Measurements from ENCODE around the gene SPTLC2.

DNA sequence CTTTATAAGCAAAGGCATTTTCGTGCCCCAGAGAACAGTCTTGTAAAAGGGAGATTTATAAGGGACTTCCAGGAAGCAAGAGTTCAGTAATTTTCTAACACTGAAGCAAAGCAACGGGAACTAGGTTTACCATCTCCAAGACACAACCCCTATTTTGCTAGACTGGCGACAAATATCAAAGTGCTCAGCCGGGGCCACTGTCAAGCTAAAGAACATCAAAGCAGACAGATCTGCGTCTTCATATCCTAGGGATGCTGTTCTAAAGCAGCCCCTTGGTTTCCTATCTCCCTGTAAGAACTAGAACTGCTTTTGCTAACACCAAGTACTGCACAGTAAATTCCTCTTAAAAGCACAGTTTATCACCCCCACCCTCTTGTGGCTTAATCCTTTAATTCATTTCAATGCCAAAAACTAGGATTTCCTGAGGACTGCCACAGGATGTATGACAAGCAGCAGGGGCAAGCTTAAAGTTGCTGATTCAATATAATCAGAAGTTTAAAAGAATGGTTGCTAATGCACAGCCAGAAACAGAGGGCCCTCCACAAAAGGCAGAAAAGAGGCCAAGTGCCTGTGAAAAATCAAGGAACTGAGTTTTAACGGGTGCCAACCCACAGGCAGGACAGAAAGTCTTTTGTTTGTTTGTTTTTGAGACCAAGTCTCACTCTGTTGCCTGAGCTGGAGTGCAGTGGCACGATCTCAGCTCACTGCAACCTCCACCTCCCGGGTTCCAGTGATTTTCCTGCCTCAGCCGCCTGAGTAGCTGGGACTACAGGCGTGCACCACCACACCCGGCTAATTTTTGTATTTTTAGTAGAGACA lies 73.8 kb downstream of the SPTLC2 start:
- TF ChIP-seq, protein P1, sequence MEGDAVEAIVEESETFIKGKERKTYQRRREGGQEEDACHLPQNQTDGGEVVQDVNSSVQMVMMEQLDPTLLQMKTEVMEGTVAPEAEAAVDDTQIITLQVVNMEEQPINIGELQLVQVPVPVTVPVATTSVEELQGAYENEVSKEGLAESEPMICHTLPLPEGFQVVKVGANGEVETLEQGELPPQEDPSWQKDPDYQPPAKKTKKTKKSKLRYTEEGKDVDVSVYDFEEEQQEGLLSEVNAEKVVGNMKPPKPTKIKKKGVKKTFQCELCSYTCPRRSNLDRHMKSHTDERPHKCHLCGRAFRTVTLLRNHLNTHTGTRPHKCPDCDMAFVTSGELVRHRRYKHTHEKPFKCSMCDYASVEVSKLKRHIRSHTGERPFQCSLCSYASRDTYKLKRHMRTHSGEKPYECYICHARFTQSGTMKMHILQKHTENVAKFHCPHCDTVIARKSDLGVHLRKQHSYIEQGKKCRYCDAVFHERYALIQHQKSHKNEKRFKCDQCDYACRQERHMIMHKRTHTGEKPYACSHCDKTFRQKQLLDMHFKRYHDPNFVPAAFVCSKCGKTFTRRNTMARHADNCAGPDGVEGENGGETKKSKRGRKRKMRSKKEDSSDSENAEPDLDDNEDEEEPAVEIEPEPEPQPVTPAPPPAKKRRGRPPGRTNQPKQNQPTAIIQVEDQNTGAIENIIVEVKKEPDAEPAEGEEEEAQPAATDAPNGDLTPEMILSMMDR (IDR thresholded peaks at IDR 0.05), result no peak
- TF ChIP-seq EZH2 (IDR thresholded peaks at IDR 0.05), result no peak
